Inflammatory macrophage treated with lipopolysaccharide for 1 hour (primary cell): ENCODE data around the gene PLPP3.

ENCODE experiments used
- DNase-seq, 2 donors: peaks; one replicate each; pipeline ENCODE4 v3.0.0-alpha.2; 2020 to 2022

PLPP3 gene

GRCh38 chr1:56517404-56518130, 61.8 kb downstream of the PLPP3 start:
- no peak for DNase-seq

DNA sequence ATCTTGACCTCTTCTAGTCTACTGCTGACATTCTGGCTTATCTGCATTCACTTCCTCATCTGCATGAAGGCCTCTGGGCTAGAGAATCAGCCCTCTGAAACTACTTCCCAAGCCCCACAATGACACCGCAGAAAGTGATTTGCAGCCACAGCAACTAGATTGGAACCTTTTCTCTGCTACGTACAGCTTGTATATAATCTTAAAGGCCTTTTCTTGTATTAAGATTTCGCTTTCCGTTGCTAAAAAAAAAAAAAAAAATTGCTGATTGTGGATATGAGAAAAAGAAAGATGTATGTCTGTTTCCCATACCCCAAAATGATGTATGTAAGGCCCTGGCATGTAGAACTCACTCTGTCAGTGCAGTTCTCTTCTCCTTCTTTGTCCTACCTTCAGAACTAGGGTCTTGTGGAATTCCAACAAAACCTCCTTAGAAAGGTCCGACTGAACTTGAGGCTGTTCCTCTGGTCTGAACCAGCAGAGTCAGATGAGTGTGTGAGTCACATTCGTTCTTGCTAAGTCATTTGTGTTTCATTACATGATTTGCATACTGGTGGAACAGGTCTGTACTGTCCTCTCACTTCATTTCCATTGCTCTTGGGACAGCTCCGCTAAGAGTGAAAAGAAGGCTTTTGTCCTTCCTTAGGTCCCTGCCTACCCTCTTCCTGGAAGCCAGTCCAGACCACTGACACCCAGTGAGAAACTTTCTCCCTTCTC, 62.7 kb downstream of the PLPP3 start:
- DNase-seq: peak; percentile 84 to 96

DNA sequence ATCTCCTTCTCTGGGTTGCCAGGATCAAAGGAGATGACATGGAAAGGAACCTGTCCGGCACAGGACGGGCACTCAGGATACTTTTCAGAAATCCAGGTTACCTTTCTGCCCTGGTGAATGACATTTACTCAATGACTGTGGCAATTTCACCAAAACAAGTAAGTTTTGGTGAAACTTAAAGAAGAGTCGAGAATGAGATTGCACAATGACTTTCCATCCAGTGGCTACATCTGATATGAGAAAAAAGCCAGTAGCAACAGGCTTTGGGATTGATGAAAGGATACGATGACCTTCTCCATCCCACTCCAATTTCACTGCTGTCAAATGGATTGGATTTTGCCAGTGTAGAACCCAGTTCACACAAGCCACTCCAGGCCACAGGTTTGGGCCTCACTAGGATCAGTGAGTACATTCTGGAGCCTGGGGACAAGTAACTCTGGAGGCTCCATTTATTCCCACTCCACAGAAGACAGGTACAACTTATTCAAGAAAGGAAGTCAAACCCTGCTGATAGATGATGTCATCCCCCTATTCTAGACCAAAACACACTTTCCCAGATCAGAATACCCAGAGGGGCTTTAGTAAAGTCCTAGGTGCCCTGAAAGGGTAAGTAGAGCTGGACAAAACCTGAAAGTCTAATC, 63.3 kb downstream of the PLPP3 start:
- DNase-seq: no peak

DNA sequence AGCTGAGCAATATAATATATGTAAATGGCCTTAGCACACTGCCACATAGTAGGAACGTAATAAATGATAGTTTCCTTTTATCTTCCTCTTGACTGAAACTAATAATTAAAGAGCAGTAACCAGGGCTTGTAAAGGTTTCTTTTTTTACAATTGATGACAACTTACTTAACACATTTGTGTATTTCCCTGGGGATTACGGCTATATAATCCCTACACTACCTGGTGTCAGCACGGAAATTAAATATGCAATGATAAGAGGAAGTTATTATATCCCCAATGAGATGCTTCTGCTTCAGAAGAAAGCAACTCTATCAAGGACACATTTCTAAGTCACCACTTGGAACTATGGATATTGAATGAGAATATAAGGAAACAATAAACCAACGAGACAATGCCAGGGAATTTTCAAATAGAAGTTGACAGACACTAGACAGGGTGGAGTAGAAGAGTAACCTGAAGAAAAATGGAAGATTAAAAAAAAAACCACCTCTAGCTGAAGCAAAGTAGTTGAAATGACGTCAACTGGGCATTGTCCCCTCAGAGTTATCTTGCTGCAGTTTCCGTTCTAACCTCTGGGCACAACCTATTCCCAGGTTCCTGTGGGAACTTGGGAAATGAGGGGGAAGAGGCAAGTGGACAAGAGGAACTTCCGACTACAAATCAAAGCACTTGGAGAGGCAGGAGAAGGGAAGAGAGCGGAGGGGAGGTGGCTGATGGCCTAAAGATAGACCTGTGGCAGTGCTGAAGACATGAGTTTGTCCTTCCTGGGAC, 66.5 kb downstream of the PLPP3 start:
- DNase-seq: peak in 1 of 2 donors; percentile 53

- no peak for DNase-seq
Measured at GRCh38 chr1:56511766-56512165, 67.6 kb downstream of the PLPP3 start.

- DNase-seq: peak; percentile 84 to 99
Measured at GRCh38 chr1:56511364-56511763, 68.0 kb downstream of the PLPP3 start.

- no peak for DNase-seq
Measured at GRCh38 chr1:56510642-56511021, 68.7 kb downstream of the PLPP3 start.

- peak in 1 of 2 donors; percentile 49 for DNase-seq
Measured at GRCh38 chr1:56509713-56510641, 69.4 kb downstream of the PLPP3 start.

DNA sequence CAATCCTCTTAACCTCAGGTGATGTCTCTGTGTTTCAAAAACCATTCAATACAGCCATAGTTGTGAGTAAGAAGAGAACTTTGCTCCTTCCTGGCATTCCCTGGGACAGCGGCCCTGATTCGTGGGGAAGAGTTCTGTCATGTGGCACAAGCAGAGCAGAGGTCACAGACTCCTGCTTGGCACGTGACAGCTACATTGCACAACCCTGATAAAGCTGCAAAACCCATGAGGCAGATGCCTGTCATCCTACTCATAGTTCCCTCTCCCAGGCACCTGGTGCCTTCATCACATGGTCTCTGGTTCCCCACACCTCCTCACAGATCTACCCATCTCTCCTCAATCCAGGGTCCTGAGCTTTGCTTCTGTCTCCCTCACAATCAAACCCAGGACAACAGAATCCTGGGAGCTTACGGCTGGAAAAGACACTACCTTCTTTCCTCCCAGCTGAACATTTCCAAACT, 70.8 kb downstream of the PLPP3 start:
- peak in 1 of 2 donors; percentile 67 for DNase-seq

GRCh38 chr1:56507925-56508522, 71.3 kb downstream of the PLPP3 start:
- no peak for DNase-seq

- DNase-seq: no peak
Measured at GRCh38 chr1:56506951-56507491, 72.3 kb downstream of the PLPP3 start.

DNA sequence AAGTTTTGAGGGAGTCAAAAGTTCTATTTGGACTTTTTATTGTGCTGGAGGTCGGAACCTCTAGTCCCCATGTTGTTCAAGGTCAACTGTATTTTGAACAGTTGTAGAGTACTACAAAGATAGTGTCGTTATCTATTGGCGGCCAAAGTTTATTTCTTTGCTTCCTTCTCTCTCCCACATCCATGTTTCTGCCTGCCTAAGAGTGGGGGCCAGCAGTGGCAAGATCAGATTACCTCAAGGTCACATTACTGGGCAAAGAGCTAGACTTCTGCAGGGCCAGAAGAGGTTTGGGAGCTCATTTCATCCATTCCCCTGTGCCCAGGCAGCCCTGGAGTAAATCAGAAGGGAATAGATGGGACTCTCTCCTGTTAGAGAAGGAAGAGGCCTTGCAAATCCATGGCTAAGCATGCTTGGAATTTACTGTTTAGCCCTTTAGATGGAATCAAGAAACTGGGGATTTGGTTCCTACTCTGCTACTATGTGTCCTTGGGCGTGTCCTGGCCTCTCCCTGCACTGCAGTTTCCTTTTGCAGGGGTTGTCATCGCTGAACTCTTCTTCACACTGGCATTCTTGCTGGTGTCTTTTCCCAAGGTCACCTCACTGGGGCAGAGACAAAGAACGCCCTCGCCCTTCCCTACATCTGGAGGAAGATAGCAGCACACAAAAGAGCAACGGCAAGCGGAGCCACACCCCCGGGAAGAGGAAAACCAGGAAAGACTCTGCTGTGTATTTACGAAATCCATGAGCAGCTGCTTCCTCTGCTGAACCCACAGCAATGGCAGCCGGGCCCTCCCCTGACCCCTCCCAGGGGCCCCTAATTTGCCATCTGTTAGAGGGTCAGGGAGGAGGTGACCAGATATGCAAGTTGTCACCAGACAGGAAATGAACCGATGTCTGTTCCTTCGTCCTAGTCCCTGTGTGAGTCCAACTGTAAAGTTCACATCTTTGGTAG, 73.3 kb downstream of the PLPP3 start:
- DNase-seq: no peak

DNA sequence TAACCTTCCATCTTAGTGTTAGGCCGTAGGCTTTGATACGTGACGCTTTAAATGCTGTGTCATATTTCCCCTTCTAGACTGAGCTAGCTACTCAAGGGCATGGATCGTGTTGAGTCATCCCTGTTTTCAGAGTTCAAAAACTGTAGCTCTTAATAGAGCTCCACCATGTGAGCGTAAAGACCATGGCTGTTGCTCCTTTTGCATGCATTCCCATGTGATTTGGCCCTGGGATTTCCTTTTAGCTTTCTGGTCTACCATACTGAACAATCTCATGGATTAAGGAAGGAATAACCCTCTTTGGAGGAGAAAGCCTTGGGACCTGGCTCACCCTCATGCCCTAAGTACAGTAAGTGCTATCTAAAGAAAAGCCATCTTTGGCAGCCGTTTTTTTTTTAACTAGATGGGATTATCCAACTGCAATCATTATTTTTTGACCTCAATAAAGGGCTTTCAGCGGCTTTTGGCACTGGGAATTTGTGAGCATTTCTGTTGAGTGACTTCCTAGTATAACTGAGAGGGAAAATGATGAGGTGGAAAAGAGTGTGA, 76.6 kb downstream of the PLPP3 start:
- peak; percentile 68 to 83 for DNase-seq

GRCh38 chr1:56501888-56502287, 77.5 kb downstream of the PLPP3 start:
- DNase-seq: no peak

- no peak for DNase-seq
Measured at GRCh38 chr1:56501426-56501825, 77.9 kb downstream of the PLPP3 start.

- DNase-seq: no peak
Measured at GRCh38 chr1:56496821-56497772, 82.3 kb downstream of the PLPP3 start.

DNA sequence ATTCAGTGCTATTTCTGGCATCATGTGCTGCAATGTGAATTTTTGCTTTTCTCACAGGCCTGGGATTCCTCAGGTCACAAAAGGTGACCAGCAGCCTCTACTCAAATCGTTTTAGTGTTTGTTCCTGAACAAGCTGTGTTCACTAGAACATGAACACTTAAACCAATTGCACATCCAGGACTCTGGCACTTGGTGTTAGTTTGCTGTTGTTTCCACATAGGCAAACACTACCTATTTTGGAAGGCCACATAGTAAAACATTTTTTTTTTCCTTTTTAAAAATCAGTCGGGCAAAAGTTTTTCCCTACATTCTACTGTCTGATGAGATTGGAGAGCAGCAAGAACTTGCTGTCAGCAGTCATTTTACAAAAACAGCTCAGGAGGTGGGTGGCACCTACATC, 83.2 kb downstream of the PLPP3 start:
- no peak for DNase-seq

GRCh38 chr1:56495538-56495937, 83.8 kb downstream of the PLPP3 start:
- no peak for DNase-seq
